Astrocyte (in vitro differentiated cells and primary cell): Measurements from ENCODE around the gene KISS1R. TPM values are rescaled to one million over a fixed set of nuclear protein-coding genes. Genes with fewer than 3 reads are reported as not detected.

ENCODE experiments used
- DNase-seq: peaks from one replicate; pipeline ENCODE4 v3.0.0-alpha.2; 2010; ENCODE audit warnings: low read depth
- FAIRE-seq: peaks from 2 replicates; lab custom pipeline; 2011; peaks lifted over from hg19 to GRCh38; lab: Jason Lieb, UNC
- H2AFZ ChIP-seq: 2 replicates; pipeline ENCODE4 v1.6.0; 2012; ENCODE audit warnings: low read depth, low read length, inconsistent platforms
- H3K27ac ChIP-seq: 2 replicates; pipeline ENCODE4 v1.5.1; 2011; ENCODE audit warnings: low read depth, low read length, inconsistent platforms
- H3K27me3 ChIP-seq: 2 replicates; pipeline ENCODE4 v1.6.0; 2011; ENCODE audit warnings: low read length, inconsistent platforms; ENCODE audit not compliant: insufficient read depth
- H3K36me3 ChIP-seq: 2 replicates; pipeline ENCODE4 v1.5.1; 2011; ENCODE audit warnings: low read length, inconsistent platforms; ENCODE audit not compliant: insufficient read depth
- H3K4me1 ChIP-seq: 2 replicates; pipeline ENCODE4 v1.5.1; 2011; ENCODE audit warnings: low read length, inconsistent platforms; ENCODE audit not compliant: insufficient read depth
- H3K4me2 ChIP-seq: 2 replicates; pipeline ENCODE4 v1.6.0; 2012; ENCODE audit warnings: low read length, inconsistent platforms
- H3K4me3 ChIP-seq: 2 replicates; pipeline ENCODE4 v1.5.1; 2011; ENCODE audit warnings: low read depth, mild to moderate bottlenecking, low read length, inconsistent platforms; ENCODE audit not compliant: insufficient read depth
- H3K79me2 ChIP-seq: 2 replicates; pipeline ENCODE4 v1.6.0; 2012; ENCODE audit warnings: mild to moderate bottlenecking, low read length, inconsistent platforms; ENCODE audit not compliant: insufficient read depth
- H3K9ac ChIP-seq: 2 replicates; pipeline ENCODE4 v1.6.0; 2012; ENCODE audit warnings: mild to moderate bottlenecking, low read length, inconsistent platforms
- H3K9me3 ChIP-seq: 2 replicates; pipeline ENCODE4 v1.5.1; 2012; ENCODE audit warnings: low read depth, mild to moderate bottlenecking, low read length, inconsistent platforms; ENCODE audit not compliant: insufficient read depth
- H4K20me1 ChIP-seq: 2 replicates; pipeline ENCODE4 v1.6.0; 2012; ENCODE audit warnings: low read length, inconsistent platforms; ENCODE audit not compliant: insufficient read depth
- H3K27ac Mint-ChIP-seq: one replicate; pipeline ENCODE4 v1.8.0; 2021; ENCODE audit warnings: mild to moderate bottlenecking, mixed read lengths; ENCODE audit not compliant: unreplicated experiment
- H3K27me3 Mint-ChIP-seq: one replicate; pipeline ENCODE4 v1.8.0; 2021; ENCODE audit warnings: low read depth, mixed read lengths; ENCODE audit not compliant: unreplicated experiment
- H3K36me3 Mint-ChIP-seq: one replicate; pipeline ENCODE4 v1.8.0; 2021; ENCODE audit warnings: low read depth, mixed read lengths; ENCODE audit not compliant: unreplicated experiment
- H3K4me1 Mint-ChIP-seq: one replicate; pipeline ENCODE4 v1.8.0; 2021; ENCODE audit warnings: low read depth, mixed read lengths; ENCODE audit not compliant: unreplicated experiment
- H3K4me3 Mint-ChIP-seq: one replicate; pipeline ENCODE4 v1.8.0; 2021; ENCODE audit warnings: mild to moderate bottlenecking, moderate library complexity, mixed read lengths; ENCODE audit not compliant: unreplicated experiment
- H3K9me3 Mint-ChIP-seq: one replicate; pipeline ENCODE4 v1.8.0; 2021; ENCODE audit warnings: mild to moderate bottlenecking, mixed read lengths; ENCODE audit not compliant: unreplicated experiment
- CTCF ChIP-seq: IDR thresholded peaks from 2 replicates; pipeline ENCODE4 v1.5.1; 2011; ENCODE audit warnings: low read depth, mild to moderate bottlenecking, inconsistent platforms, low read length, moderate library complexity; ENCODE audit not compliant: insufficient read depth
- EZH2 ChIP-seq: IDR thresholded peaks from 2 replicates; pipeline ENCODE4 v1.6.1; 2012; ENCODE audit warnings: mild to moderate bottlenecking, low read length, inconsistent platforms; ENCODE audit not compliant: insufficient read depth
- total RNA-seq: library from RNA; stranded (reverse); gene quantifications from 2 replicates; pipeline ENCODE4 v1.2.1, GENCODE V29; 2021

Gene KISS1R
- total RNA-seq, 1 donor from 2014 or later: not detected

DNA sequence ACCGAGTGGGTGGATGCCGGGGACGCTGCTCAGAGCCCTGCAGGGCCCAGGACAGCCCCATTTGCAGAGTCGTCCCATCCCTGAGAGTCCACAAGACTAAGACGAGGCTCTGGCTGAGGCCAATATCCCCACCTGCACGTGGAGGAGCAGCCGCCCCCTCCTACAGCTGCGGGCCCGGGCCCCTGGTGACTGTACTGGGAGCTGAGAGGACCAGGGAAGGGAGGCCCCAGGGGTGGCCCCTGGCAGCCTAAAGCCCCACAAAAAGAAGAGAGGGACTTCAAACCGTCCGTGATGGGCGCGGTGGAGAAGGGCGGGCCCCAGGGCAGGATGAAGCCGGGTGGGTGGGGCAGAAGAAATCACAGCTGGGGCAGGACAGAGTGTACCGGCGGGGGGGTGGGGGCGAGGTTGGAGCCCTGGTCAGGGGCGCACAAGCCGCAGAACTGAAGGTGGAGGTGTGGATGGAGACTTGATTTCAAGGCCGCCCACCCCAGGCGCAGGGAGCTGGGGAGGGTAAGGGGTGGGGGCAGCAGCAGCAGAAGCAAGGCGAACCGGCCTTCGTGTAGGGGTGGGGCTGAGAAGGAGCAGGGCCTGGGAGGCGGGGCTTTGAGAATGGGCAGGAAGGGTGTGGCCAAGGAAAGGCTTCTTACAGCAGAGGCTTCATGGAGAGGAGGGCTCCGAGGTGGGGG is 44.7 kb upstream of the KISS1R start:
- Mint-ChIP-seq H3K27ac (no peak overlapping the region), H3K4me3 (no peak overlapping the region), H3K36me3 (peaks cover 11% of the 10 kb centered on the region), H3K4me1 (peaks cover 2% of the 10 kb centered on the region), H3K9me3 (no peaks in the 10 kb centered on the region), H3K27me3 (no peaks in the 10 kb centered on the region)
- DNase-seq (peak; percentile 56), FAIRE-seq (no peak)
- Histone ChIP-seq H3K27ac (no peak overlapping the region), H3K9me3 (no peaks in the 10 kb centered on the region), H2AFZ (no peak overlapping the region), H3K79me2 (no peaks in the 10 kb centered on the region), H3K36me3 (peaks cover 4% of the 10 kb centered on the region), H4K20me1 (peaks cover 24% of the 10 kb centered on the region), H3K9ac (no peak overlapping the region), H3K4me1 (peaks cover 19% of the 10 kb centered on the region), H3K4me3 (no peak overlapping the region), H3K27me3 (no peaks in the 10 kb centered on the region), H3K4me2 (no peak overlapping the region)
- TF ChIP-seq EZH2 (no peak), CTCF (no peak)

- H3K36me3 ChIP-seq: peaks cover 4% of the 10 kb centered on the region
- no peak overlapping the region for H3K4me3 ChIP-seq
- Mint-ChIP-seq H3K4me1 (peaks cover 2% of the 10 kb centered on the region), H3K27me3 (no peaks in the 10 kb centered on the region), H3K4me3 (no peak overlapping the region), H3K36me3 (peaks cover 11% of the 10 kb centered on the region), H3K9me3 (no peaks in the 10 kb centered on the region), H3K27ac (no peak overlapping the region)
- H3K4me2 ChIP-seq: no peak overlapping the region
- H3K27me3 ChIP-seq: no peaks in the 10 kb centered on the region
- no peak for TF ChIP-seq CTCF
- TF ChIP-seq EZH2: no peak
- no peak overlapping the region for H3K9ac ChIP-seq
- no peak overlapping the region for H2AFZ ChIP-seq
- H3K9me3 ChIP-seq: no peaks in the 10 kb centered on the region
- FAIRE-seq: no peak
- H3K79me2 ChIP-seq: no peaks in the 10 kb centered on the region
- peak; percentile 38 for DNase-seq
- no peak overlapping the region for H3K27ac ChIP-seq
- peaks cover 19% of the 10 kb centered on the region for H3K4me1 ChIP-seq
- peaks cover 24% of the 10 kb centered on the region for H4K20me1 ChIP-seq
These were observed 44.0 kb upstream of the KISS1R start for GRCh38 chr19:873084-873483.

GRCh38 chr19:873561-874041 is 43.5 kb upstream of the KISS1R start:
- Mint-ChIP-seq H3K36me3 (peaks cover 11% of the 10 kb centered on the region), H3K4me3 (no peak overlapping the region), H3K27ac (no peak overlapping the region), H3K9me3 (no peaks in the 10 kb centered on the region), H3K4me1 (peaks cover 2% of the 10 kb centered on the region), H3K27me3 (no peaks in the 10 kb centered on the region)
- Histone ChIP-seq H3K4me1 (peaks cover 18% of the 10 kb centered on the region), H3K9me3 (no peaks in the 10 kb centered on the region), H3K27me3 (no peaks in the 10 kb centered on the region), H3K79me2 (no peaks in the 10 kb centered on the region), H4K20me1 (peaks cover 21% of the 10 kb centered on the region), H3K36me3 (peaks cover 4% of the 10 kb centered on the region), H3K9ac (no peak overlapping the region), H2AFZ (no peak overlapping the region), H3K4me3 (no peak overlapping the region), H3K4me2 (no peak overlapping the region), H3K27ac (no peak overlapping the region)
- TF ChIP-seq EZH2 (no peak), CTCF (no peak)
- FAIRE-seq (no peak), DNase-seq (no peak)
